Body of pancreas (tissue), 4 donors: ENCODE data around the gene KIF16B.

Experiments used
- POLR2A ChIP-seq, 3 donors: fragments of 450-650 bp; IDR thresholded peaks; one replicate each; pipeline ENCODE4 v1.6.1; 2016; ENCODE audit warnings: antibody characterized with exemption in 3 of 3, mild to moderate bottlenecking in 2 of 3
- TF ChIP-seq, protein P1 (sequence below), 7 experiments: fragments of 450-650 bp in 4 of 7; fragments of 200-600 bp in 3 of 7; sonication (generic) in 3 of 7; IDR thresholded peaks; one replicate each; pipeline ENCODE4 v1.5.1; 2016 to 2019; ENCODE audit warnings: antibody characterized with exemption in 7 of 7

DNA sequence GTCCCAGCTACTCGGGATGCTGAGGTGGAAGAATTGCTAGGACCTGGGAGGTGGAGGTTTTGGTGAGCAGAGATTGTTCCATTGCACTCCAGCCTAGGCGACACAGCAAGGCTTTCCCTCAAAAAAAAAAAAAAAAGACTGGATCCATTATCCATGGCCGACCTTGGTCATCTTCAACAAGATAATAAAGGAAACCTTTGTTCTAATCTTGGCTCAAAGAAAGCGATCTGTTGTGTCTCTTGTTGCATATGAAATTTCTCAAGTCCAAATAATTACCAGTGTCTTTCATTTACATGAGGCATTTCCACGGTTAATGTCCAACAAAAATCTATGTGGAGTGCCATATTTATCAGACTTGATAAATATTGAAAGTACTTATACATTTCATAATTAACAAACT is 23.7 kb upstream of the KIF16B start:
- TF ChIP-seq, protein P1, sequence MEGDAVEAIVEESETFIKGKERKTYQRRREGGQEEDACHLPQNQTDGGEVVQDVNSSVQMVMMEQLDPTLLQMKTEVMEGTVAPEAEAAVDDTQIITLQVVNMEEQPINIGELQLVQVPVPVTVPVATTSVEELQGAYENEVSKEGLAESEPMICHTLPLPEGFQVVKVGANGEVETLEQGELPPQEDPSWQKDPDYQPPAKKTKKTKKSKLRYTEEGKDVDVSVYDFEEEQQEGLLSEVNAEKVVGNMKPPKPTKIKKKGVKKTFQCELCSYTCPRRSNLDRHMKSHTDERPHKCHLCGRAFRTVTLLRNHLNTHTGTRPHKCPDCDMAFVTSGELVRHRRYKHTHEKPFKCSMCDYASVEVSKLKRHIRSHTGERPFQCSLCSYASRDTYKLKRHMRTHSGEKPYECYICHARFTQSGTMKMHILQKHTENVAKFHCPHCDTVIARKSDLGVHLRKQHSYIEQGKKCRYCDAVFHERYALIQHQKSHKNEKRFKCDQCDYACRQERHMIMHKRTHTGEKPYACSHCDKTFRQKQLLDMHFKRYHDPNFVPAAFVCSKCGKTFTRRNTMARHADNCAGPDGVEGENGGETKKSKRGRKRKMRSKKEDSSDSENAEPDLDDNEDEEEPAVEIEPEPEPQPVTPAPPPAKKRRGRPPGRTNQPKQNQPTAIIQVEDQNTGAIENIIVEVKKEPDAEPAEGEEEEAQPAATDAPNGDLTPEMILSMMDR (IDR thresholded peaks at IDR 0.05) = no peak
- no peak for TF ChIP-seq POLR2A (IDR thresholded peaks at IDR 0.05)
